MCF 10A (cell line): ENCODE measurements around the gene ARPC5. TPM values are rescaled to one million over a fixed set of nuclear protein-coding genes. Genes with fewer than 3 reads are reported as not detected.

Experiments used
- BruUV-seq: library from RNA; stranded (reverse); fragments of 400-500 nt; replicated peaks from 2 replicates; lab custom pipeline; 2021; lab: Mats Ljungman, UMichigan
- CTCF ChIA-PET: fragments of 300-600 bp; sonication (Branson Sonifier 250); formaldehyde crosslinking; extraction: SDS; loops from one replicate; lab custom pipeline; 2021; ENCODE audit warnings: antibody characterized with exemption, inconsistent platforms; lab: Yijun Ruan, JAX
- POLR2A ChIA-PET: fragments of 300-600, 350-650 bp; sonication (Branson Sonifier 250); formaldehyde crosslinking; extraction: SDS; loops from one replicate; lab custom pipeline; 2020; ENCODE audit warnings: antibody characterized with exemption, inconsistent platforms; lab: Yijun Ruan, JAX
- DNase-seq: peaks from one replicate; pipeline ENCODE4 v3.0.0-alpha.2; 2018; ENCODE audit not compliant: unreplicated experiment
- H3K27ac Mint-ChIP-seq: one replicate; pipeline ENCODE4 v1.8.0; 2022; ENCODE audit warnings: mild to moderate bottlenecking, low read depth, mixed read lengths; ENCODE audit not compliant: unreplicated experiment
- H3K27me3 Mint-ChIP-seq: one replicate; pipeline ENCODE4 v1.8.0; 2022; ENCODE audit warnings: mixed read lengths; ENCODE audit not compliant: insufficient read depth, unreplicated experiment
- H3K36me3 Mint-ChIP-seq: one replicate; pipeline ENCODE4 v1.8.0; 2022; ENCODE audit warnings: mild to moderate bottlenecking, moderate library complexity, mixed read lengths; ENCODE audit not compliant: insufficient read depth, unreplicated experiment
- H3K4me1 Mint-ChIP-seq: one replicate; pipeline ENCODE4 v1.8.0; 2022; ENCODE audit warnings: mixed read lengths; ENCODE audit not compliant: insufficient read depth, unreplicated experiment
- H3K4me3 Mint-ChIP-seq: one replicate; pipeline ENCODE4 v1.8.0; 2022; ENCODE audit warnings: mild to moderate bottlenecking, moderate library complexity, mixed read lengths; ENCODE audit not compliant: unreplicated experiment
- H3K9me3 Mint-ChIP-seq: one replicate; pipeline ENCODE4 v1.8.0; 2022; ENCODE audit warnings: mixed read lengths; ENCODE audit not compliant: unreplicated experiment
- intact Hi-C: fragments of 100-400 bp; cut with micrococcal nuclease; formaldehyde crosslinking; loops from 2 replicates; pipeline ENCODE4 v1.14.1; 2022
- total RNA-seq: library from RNA; stranded (reverse); gene quantifications from 2 replicates; pipeline ENCODE4 v1.2.3, GENCODE V29; 2022
- TF ChIP-seq, protein P1 (sequence below): fragments of 200-600 bp; IDR thresholded peaks from one replicate; pipeline ENCODE4 v1.8.0; 2022; ENCODE audit warnings: antibody characterized with exemption, mild to moderate bottlenecking; ENCODE audit not compliant: unreplicated experiment

The ARPC5 gene
- total RNA-seq, 1 experiment from 2014 or later: 195 TPM

DNA sequence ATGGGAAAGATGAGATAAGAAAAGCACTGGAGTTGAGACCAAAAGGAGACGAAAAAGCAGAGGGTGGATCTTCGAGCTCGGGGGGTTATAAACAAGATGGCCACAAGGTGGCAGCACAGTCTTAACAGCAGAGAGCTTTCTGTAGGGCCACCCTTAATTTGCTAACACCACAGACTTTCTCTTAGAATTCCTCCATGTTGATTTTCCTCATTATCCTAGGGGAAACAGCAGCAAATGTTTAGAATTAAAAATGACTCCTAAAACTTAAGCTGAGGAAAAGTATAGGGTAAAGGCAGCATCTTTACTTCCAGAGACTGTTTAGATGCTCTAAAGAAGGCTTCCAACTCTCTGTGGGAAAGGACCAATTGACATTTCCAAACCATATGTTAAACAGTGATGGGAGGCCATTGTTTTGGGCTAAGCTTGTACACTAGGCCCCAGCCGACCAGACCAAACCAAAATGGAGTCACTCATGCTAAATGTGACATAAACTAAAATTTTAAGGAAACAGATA is 20.0 kb upstream of the ARPC5 start:
- H3K36me3 Mint-ChIP-seq: no peaks in the 10 kb centered on the region
- no peaks in the 10 kb centered on the region for H3K27me3 Mint-ChIP-seq
- CTCF ChIA-PET: interaction anchor here (0.6 to 6.2 kb wide), 68 partner anchors 10 to 1052 kb away, joined by 3 to 225 read pairs (median 4); partner anchors contain the start of genes ARPC5 and RGL1
- no peak overlapping the region for H3K4me3 Mint-ChIP-seq
- peaks cover 19% of the 10 kb centered on the region for H3K4me1 Mint-ChIP-seq
- H3K9me3 Mint-ChIP-seq: no peaks in the 10 kb centered on the region
- intact Hi-C loops: loop anchor here (1.0 to 5.0 kb wide), 5 partner anchors 30 to 907 kb away; no protein-coding TSS in a partner anchor
- TF ChIP-seq, protein P1, sequence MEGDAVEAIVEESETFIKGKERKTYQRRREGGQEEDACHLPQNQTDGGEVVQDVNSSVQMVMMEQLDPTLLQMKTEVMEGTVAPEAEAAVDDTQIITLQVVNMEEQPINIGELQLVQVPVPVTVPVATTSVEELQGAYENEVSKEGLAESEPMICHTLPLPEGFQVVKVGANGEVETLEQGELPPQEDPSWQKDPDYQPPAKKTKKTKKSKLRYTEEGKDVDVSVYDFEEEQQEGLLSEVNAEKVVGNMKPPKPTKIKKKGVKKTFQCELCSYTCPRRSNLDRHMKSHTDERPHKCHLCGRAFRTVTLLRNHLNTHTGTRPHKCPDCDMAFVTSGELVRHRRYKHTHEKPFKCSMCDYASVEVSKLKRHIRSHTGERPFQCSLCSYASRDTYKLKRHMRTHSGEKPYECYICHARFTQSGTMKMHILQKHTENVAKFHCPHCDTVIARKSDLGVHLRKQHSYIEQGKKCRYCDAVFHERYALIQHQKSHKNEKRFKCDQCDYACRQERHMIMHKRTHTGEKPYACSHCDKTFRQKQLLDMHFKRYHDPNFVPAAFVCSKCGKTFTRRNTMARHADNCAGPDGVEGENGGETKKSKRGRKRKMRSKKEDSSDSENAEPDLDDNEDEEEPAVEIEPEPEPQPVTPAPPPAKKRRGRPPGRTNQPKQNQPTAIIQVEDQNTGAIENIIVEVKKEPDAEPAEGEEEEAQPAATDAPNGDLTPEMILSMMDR: peak; percentile 92
- no TSS peak for BruUV-seq
- POLR2A ChIA-PET: interaction anchor here (0.9 to 3.9 kb wide), 11 partner anchors 9 to 260 kb away, joined by 3 to 36 read pairs (median 5); partner anchors contain the start of genes ARPC5 and RGL1
- peak; percentile 90 for DNase-seq
- peak overlapping the region; percentile 1 for H3K27ac Mint-ChIP-seq

DNA sequence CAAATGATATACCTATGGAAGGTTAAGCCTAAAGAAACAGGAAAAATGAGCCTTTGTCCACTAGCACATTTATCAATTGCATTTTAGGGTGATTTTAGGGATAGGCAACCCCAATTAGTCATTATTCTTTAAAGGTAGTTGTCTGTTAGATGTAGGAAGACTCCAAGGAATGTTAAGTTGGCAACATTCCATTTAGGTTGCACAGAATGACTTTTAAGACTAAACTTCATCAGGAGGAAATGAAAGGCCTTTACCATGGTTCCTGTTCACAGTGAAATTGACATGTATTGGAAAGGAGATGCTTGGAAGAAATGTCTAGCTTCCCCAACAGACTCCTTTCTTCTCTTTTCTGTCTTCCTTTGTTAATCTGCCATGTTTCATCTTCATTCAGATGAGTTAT is 19.1 kb upstream of the ARPC5 start:
- ChIA-PET CTCF (interaction anchor here (0.6 to 6.2 kb wide), 50 partner anchors 9 to 1053 kb away, joined by 3 to 225 read pairs (median 5); partner anchors contain the start of gene ARPC5), POLR2A (interaction anchor here (0.6 to 3.9 kb wide), 6 partner anchors 10 to 261 kb away, joined by 3 to 36 read pairs (median 4); no protein-coding TSS in a partner anchor)
- H3K4me3 Mint-ChIP-seq: no peak overlapping the region
- intact Hi-C loops: loop anchor here (1.0 to 5.0 kb wide), 5 partner anchors 31 to 908 kb away; no protein-coding TSS in a partner anchor
- no TSS peak for BruUV-seq
- H3K36me3 Mint-ChIP-seq: no peaks in the 10 kb centered on the region
- H3K9me3 Mint-ChIP-seq: no peaks in the 10 kb centered on the region
- no peak overlapping the region for H3K27ac Mint-ChIP-seq
- H3K4me1 Mint-ChIP-seq: peaks cover 19% of the 10 kb centered on the region
- no peaks in the 10 kb centered on the region for H3K27me3 Mint-ChIP-seq
- DNase-seq: no peak
- TF ChIP-seq, protein P1: no peak

DNA sequence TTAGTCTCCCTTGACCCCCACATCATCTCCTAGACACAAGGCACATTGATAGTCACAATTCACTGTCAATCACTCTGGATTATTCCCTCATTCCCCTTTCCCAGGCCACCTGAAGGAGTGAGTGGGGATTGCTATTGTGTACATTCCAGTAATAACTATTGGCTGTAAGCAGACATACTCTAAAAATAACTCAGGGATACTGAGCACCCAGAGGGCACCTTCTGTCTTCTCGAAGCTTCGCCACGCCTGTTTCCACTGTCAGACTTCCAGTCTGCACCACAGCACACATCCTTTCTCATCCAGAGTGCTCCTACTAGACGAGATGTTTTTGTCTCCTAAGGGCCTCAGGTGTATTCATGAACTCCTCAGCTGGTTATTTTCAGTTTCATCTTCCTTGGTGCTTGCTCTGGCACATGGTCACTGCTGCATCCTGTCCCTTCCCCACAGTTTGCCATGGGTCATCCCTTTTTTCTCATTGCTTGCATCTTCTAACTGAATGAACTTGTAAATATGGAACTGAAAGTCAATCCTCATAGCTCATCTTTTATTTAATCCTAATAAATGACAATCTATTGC is 18.4 kb upstream of the ARPC5 start:
- Mint-ChIP-seq H3K27ac (no peak overlapping the region), H3K4me3 (no peak overlapping the region), H3K9me3 (no peaks in the 10 kb centered on the region), H3K27me3 (no peaks in the 10 kb centered on the region), H3K4me1 (peaks cover 19% of the 10 kb centered on the region), H3K36me3 (no peaks in the 10 kb centered on the region)
- ChIA-PET CTCF (interaction anchor here (0.7 to 6.2 kb wide), 17 partner anchors 9 to 816 kb away, joined by 3 to 225 read pairs (median 8); no protein-coding TSS in a partner anchor), POLR2A (interaction anchor here (0.6 to 3.9 kb wide), 5 partner anchors 11 to 262 kb away, joined by 3 to 36 read pairs (median 4); no protein-coding TSS in a partner anchor)
- no peak for DNase-seq
- TF ChIP-seq, protein P1: no peak
- intact Hi-C loops: loop anchor here (2.0 kb wide), 1 partner anchor 45 kb away; no protein-coding TSS in a partner anchor
- no TSS peak for BruUV-seq

DNA sequence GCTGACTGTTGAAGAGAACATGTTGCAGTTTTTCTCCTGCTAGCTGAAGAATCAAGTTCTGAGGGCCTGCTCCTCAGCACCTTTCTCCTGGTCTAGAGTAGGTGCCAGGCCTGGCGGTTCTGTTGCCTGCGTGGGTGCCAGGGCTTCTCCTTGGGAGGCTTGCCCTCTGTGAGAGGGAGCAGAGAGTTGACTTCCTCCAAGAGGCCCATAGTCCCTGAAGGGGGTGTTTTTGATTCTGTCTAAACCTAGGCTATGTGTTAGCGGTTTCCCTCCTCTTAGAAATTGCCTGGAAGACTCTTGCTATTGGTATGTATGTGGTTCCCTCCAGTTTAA is 17.8 kb upstream of the ARPC5 start:
- intact Hi-C loops: no loop called here
- H3K9me3 Mint-ChIP-seq: no peaks in the 10 kb centered on the region
- H3K4me3 Mint-ChIP-seq: no peak overlapping the region
- H3K27me3 Mint-ChIP-seq: no peaks in the 10 kb centered on the region
- peaks cover 19% of the 10 kb centered on the region for H3K4me1 Mint-ChIP-seq
- no peaks in the 10 kb centered on the region for H3K36me3 Mint-ChIP-seq
- DNase-seq: no peak
- ChIA-PET POLR2A (interaction anchor here (0.7 to 3.9 kb wide), 3 partner anchors 100 to 1238 kb away, joined by 3 to 36 read pairs (median 3); no protein-coding TSS in a partner anchor), CTCF (interaction anchor here (0.7 to 6.2 kb wide), 10 partner anchors 12 to 817 kb away, joined by 3 to 225 read pairs (median 13); no protein-coding TSS in a partner anchor)
- no TSS peak for BruUV-seq
- no peak overlapping the region for H3K27ac Mint-ChIP-seq
- TF ChIP-seq, protein P1: no peak
